Hepatocyte (in vitro differentiated cells): Measurements from ENCODE around the gene ARMC3. TPM values are rescaled to one million over a fixed set of nuclear protein-coding genes. Genes with fewer than 3 reads are reported as not detected.

ENCODE experiments used
- DNase-seq: peaks from one replicate; pipeline ENCODE4 v3.0.0-alpha.2; 2016; ENCODE audit warnings: low spot score
- H2AFZ ChIP-seq: fragments of 200-600 bp; sonication (generic); 2 replicates; pipeline ENCODE4 v1.6.0; 2016; ENCODE audit warnings: antibody characterized with exemption, mild to moderate bottlenecking
- H3K27ac ChIP-seq: fragments of 200-600 bp; sonication (generic); 2 replicates; pipeline ENCODE4 v1.5.1; 2016; ENCODE audit warnings: mild to moderate bottlenecking
- H3K27me3 ChIP-seq: fragments of 200-600 bp; sonication (generic); 2 replicates; pipeline ENCODE4 v1.6.1; 2016
- H3K36me3 ChIP-seq: fragments of 200-600 bp; sonication (generic); replicated peaks from 2 replicates; pipeline ENCODE4 v1.5.1; 2016; ENCODE audit warnings: low read depth; ENCODE audit not compliant: insufficient read depth
- H3K4me1 ChIP-seq: fragments of 200-600 bp; sonication (generic); 2 replicates; pipeline ENCODE4 v1.5.1; 2016; ENCODE audit warnings: mild to moderate bottlenecking, moderate library complexity; ENCODE audit not compliant: insufficient read depth
- H3K4me2 ChIP-seq: fragments of 200-600 bp; sonication (generic); 2 replicates; pipeline ENCODE4 v1.6.0; 2016
- H3K4me3 ChIP-seq: fragments of 200-600 bp; sonication (generic); 2 replicates; pipeline ENCODE4 v1.5.1; 2016; ENCODE audit warnings: mild to moderate bottlenecking
- H3K79me2 ChIP-seq: fragments of 200-600 bp; sonication (generic); 2 replicates; pipeline ENCODE4 v1.6.0; 2017; ENCODE audit warnings: mild to moderate bottlenecking
- H3K9me2 ChIP-seq: fragments of 200-600 bp; sonication (generic); replicated peaks from 2 replicates; pipeline ENCODE4 v1.6.0; 2017; ENCODE audit warnings: mild to moderate bottlenecking; ENCODE audit not compliant: insufficient read depth
- H3K9me3 ChIP-seq: fragments of 200-600 bp; sonication (generic); 2 replicates; pipeline ENCODE4 v1.5.1; 2016; ENCODE audit warnings: low read depth, mild to moderate bottlenecking
- H4K20me1 ChIP-seq: fragments of 200-600 bp; sonication (generic); 2 replicates; pipeline ENCODE4 v1.6.0; 2016; ENCODE audit warnings: mild to moderate bottlenecking; ENCODE audit not compliant: insufficient read depth, poor library complexity, severe bottlenecking
- CTCF ChIP-seq: fragments of 200-600 bp; sonication (generic); IDR thresholded peaks from 2 replicates; pipeline ENCODE4 v1.5.1; 2016; ENCODE audit warnings: antibody characterized with exemption, mild to moderate bottlenecking; ENCODE audit not compliant: poor library complexity
- EZH2 ChIP-seq: fragments of 200-600 bp; sonication (generic); IDR thresholded peaks from 2 replicates; pipeline ENCODE4 v1.6.1; 2016; ENCODE audit warnings: antibody characterized with exemption, mild to moderate bottlenecking, borderline replicate concordance
- EZH2phosphoT487 ChIP-seq: fragments of 200-600 bp; sonication (generic); IDR thresholded peaks from one replicate; pipeline ENCODE4 v1.6.1; 2018; ENCODE audit warnings: antibody characterized with exemption, mild to moderate bottlenecking, low read depth, moderate library complexity; ENCODE audit not compliant: unreplicated experiment, severe bottlenecking
- WGBS: methylation state at CpG from one replicate; pipeline ENCODE4 v1.1.6; 2016; ENCODE audit warnings: low lambda C conversion rate; ENCODE audit errors: missing lambda C conversion rate; 5-methylcytosine and 5-hydroxymethylcytosine counted together
- polyA plus RNA-seq: library from polyadenylated mRNA; unstranded; fragments of >200 nt; fragmentation: Nextera tagmentation; extraction: Ambion mirVana; gene quantifications from 2 replicates; pipeline ENCODE4 v1.2.1, GENCODE V29; 2016
- total RNA-seq: library from RNA; depleted of rRNA; stranded (reverse); fragments of >200 nt; gene quantifications from 2 replicates; pipeline ENCODE4 v1.2.3, GENCODE V29; 2014

Gene ARMC3
- total and polyA plus RNA-seq, 2 experiments from 2014 or later = not detected

- no peaks in the 10 kb centered on the region for H3K9me3 ChIP-seq
- H3K4me3 ChIP-seq = no peak overlapping the region
- no peak overlapping the region for H2AFZ ChIP-seq
- no peak for DNase-seq
- no peaks in the 10 kb centered on the region for H3K9me2 ChIP-seq
- TF ChIP-seq EZH2phosphoT487 (no peak), EZH2 (no peak), CTCF (no peak)
- 89% methylated on average over 5 of the region's 5 CpGs for WGBS
- no peaks in the 10 kb centered on the region for H4K20me1 ChIP-seq
- no peak overlapping the region for H3K27ac ChIP-seq
- H3K4me2 ChIP-seq = no peak overlapping the region
- H3K4me1 ChIP-seq = no peaks in the 10 kb centered on the region
- no peaks in the 10 kb centered on the region for H3K79me2 ChIP-seq
- no peaks in the 10 kb centered on the region for H3K36me3 ChIP-seq
- no peaks in the 10 kb centered on the region for H3K27me3 ChIP-seq
Observed at GRCh38 chr10:22932626-22933370, 4.9 kb downstream of the ARMC3 start.

GRCh38 chr10:22934726-22935125 lies 6.9 kb downstream of the ARMC3 start:
- TF ChIP-seq EZH2 (no peak), CTCF (no peak), EZH2phosphoT487 (no peak)
- Histone ChIP-seq H3K79me2 (no peaks in the 10 kb centered on the region), H3K4me1 (no peaks in the 10 kb centered on the region), H2AFZ (no peak overlapping the region), H3K4me3 (no peak overlapping the region), H4K20me1 (no peaks in the 10 kb centered on the region), H3K36me3 (no peaks in the 10 kb centered on the region), H3K9me3 (no peaks in the 10 kb centered on the region), H3K27ac (no peak overlapping the region), H3K4me2 (no peak overlapping the region), H3K27me3 (no peaks in the 10 kb centered on the region), H3K9me2 (no peaks in the 10 kb centered on the region)
- WGBS = 89% methylated on average over 3 of the region's 3 CpGs
- DNase-seq = no peak

GRCh38 chr10:22942437-22942836 lies 14.6 kb downstream of the ARMC3 start:
- Histone ChIP-seq H3K36me3 (no peaks in the 10 kb centered on the region), H3K27ac (no peak overlapping the region), H4K20me1 (no peaks in the 10 kb centered on the region), H3K27me3 (no peaks in the 10 kb centered on the region), H3K4me2 (no peak overlapping the region), H3K4me3 (no peak overlapping the region), H3K4me1 (no peaks in the 10 kb centered on the region), H2AFZ (no peak overlapping the region), H3K79me2 (no peaks in the 10 kb centered on the region), H3K9me3 (no peaks in the 10 kb centered on the region), H3K9me2 (no peaks in the 10 kb centered on the region)
- WGBS = 96% methylated on average over 1 of the region's 1 CpG
- DNase-seq = no peak
- TF ChIP-seq EZH2phosphoT487 = no peak
- TF ChIP-seq CTCF = no peak
- TF ChIP-seq EZH2 = no peak
